Activated CD8-positive, alpha-beta T cell treated with anti-CD3 and anti-CD28 coated beads for 36 hours (primary cell): ENCODE measurements around the gene TPST1. TPM values are rescaled to one million over a fixed set of nuclear protein-coding genes. Genes with fewer than 3 reads are reported as not detected.

Experiments
- ATAC-seq: fragments of 200-7000 bp; cut with Tn5 transposase; one replicate; pipeline ENCODE4 v1.10.0; 2021; ENCODE audit warnings: mild to moderate bottlenecking, moderate library complexity
- CTCF ChIA-PET: fragments of 350-600 bp; sonication (Branson Sonifier 250); formaldehyde crosslinking; loops from one replicate; lab custom pipeline; 2021; ENCODE audit warnings: antibody characterized with exemption; lab: Charles Lee
- POLR2A ChIA-PET: fragments of 350-600 bp; sonication (Branson Sonifier 250); formaldehyde crosslinking; loops from one replicate; lab custom pipeline; 2021; ENCODE audit warnings: antibody characterized with exemption; lab: Charles Lee
- DNase-seq: peaks from one replicate; pipeline ENCODE4 v3.0.0-alpha.2; 2020
- H3K27ac Mint-ChIP-seq: one replicate; pipeline ENCODE4 v1.8.0; 2021; ENCODE audit warnings: mild to moderate bottlenecking, mixed read lengths
- H3K27me3 Mint-ChIP-seq: one replicate; pipeline ENCODE4 v1.8.0; 2021; ENCODE audit warnings: mixed read lengths
- H3K36me3 Mint-ChIP-seq: one replicate; pipeline ENCODE4 v1.8.0; 2021; ENCODE audit warnings: low read depth, mixed read lengths
- H3K4me1 Mint-ChIP-seq: one replicate; pipeline ENCODE4 v1.8.0; 2021; ENCODE audit warnings: low read depth, mixed read lengths
- H3K4me3 Mint-ChIP-seq: one replicate; pipeline ENCODE4 v1.8.0; 2021; ENCODE audit warnings: mild to moderate bottlenecking, moderate library complexity, mixed read lengths
- H3K9me3 Mint-ChIP-seq: one replicate; pipeline ENCODE4 v1.8.0; 2021; ENCODE audit warnings: mixed read lengths
- CTCF ChIP-seq: fragments of 200-600 bp; IDR thresholded peaks from one replicate; pipeline ENCODE4 v1.8.0; 2022; ENCODE audit warnings: antibody characterized with exemption, mild to moderate bottlenecking
- intact Hi-C: fragments of 100-400 bp; cut with micrococcal nuclease; formaldehyde crosslinking; loops from one replicate; pipeline ENCODE4 v1.10.0; 2022
- total RNA-seq, 2 experiments: library from RNA; stranded (reverse); gene quantifications; one replicate each; pipeline ENCODE4 v1.2.3, GENCODE V29; 2021

The TPST1 gene
- total RNA-seq, 2 experiments from 2014 or later: 2.4 TPM

DNA sequence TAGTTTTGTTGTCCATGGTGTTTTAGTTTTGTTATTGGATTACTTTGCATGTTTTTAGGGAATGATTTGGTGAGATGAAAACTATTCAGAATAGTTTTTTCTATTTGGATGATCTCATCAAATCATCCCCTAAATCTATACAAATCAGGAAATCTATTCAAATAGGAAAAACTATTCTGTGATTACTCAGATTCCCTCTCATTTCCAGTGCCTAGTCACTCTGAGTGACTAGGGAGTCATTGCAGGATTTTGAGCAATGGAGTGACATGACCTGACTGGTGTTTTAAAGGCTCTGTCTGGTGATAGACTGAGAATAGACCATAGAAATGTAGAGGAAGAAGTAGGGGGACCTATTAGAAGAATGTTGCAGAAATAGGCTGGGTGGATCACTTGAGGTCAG lies 72.4 kb downstream of the TPST1 start:
- intact Hi-C loops: no loop called here
- Mint-ChIP-seq H3K4me1 (peaks cover 3% of the 10 kb centered on the region), H3K36me3 (no peaks in the 10 kb centered on the region), H3K27me3 (no peaks in the 10 kb centered on the region), H3K27ac (no peak overlapping the region), H3K9me3 (no peaks in the 10 kb centered on the region), H3K4me3 (no peak overlapping the region)
- no peak for ATAC-seq
- no peak for TF ChIP-seq CTCF
- ChIA-PET POLR2A (no interaction called here), CTCF (no interaction called here)
- DNase-seq: no peak

GRCh38 chr7:66279912-66280311 lies 74.8 kb downstream of the TPST1 start:
- intact Hi-C loops: no loop called here
- ATAC-seq (no peak), DNase-seq (no peak)
- Mint-ChIP-seq H3K27me3 (no peaks in the 10 kb centered on the region), H3K36me3 (no peaks in the 10 kb centered on the region), H3K4me3 (no peak overlapping the region), H3K27ac (no peak overlapping the region), H3K4me1 (peaks cover 3% of the 10 kb centered on the region), H3K9me3 (no peaks in the 10 kb centered on the region)
- CTCF ChIA-PET: interaction anchor here (1.2 kb wide), 1 partner anchor 82 kb away, joined by 3 read pairs; no protein-coding TSS in a partner anchor
- no peak for TF ChIP-seq CTCF
- POLR2A ChIA-PET: no interaction called here

DNA sequence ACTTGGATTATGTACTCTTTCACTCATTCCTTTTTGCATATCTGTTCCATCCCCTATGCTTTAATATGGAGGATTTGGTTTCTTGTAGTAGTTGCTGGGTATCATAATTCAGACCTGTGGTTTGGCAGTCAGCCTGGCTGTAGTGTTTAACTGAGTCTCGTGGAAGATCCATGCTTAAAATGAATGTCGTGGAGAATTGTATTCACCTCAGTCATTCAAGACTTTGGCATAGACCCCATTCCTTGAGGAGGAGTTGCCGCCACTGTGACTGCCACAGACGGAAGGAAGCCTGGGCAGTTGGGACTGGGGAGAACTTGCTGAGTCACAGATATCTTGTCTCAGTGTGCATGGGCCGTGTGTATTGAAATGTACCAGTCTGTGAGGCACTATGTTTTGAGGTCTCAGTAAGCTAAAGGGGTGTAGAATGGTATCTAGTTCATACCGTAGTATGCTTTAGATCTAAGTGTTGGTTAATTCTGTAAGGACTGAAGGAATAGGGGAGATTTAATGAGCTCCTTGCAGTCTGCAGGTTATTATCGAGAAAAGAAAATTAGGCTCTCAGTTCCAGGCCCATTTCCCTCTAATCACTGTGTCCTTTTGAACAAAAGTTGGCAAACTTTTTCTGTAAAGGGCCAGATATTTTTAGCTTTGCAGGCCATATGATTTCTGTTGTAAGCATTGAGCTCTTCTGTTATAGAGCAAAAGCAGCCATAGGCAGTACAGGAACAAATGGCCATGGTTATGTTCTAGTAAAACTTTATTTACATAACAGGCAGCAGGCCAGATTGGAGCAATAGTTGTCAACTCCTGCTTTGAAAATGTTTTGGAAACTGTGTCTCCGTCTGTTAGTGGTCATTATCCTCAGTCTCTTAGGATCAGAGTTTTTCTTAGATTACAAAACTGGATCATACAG lies 76.8 kb downstream of the TPST1 start:
- Mint-ChIP-seq H3K27me3 (no peaks in the 10 kb centered on the region), H3K9me3 (no peaks in the 10 kb centered on the region), H3K36me3 (peaks cover 2% of the 10 kb centered on the region), H3K4me1 (peaks cover 3% of the 10 kb centered on the region), H3K4me3 (no peak overlapping the region), H3K27ac (no peak overlapping the region)
- no peak for DNase-seq
- intact Hi-C loops: no loop called here
- no peak for TF ChIP-seq CTCF
- ATAC-seq: no peak
- ChIA-PET POLR2A (no interaction called here), CTCF (interaction anchor here (1.3 to 1.5 kb wide), 2 partner anchors 24 to 183 kb away, joined by 3 read pairs; no protein-coding TSS in a partner anchor)

- no peak for TF ChIP-seq CTCF
- Mint-ChIP-seq H3K27ac (no peak overlapping the region), H3K9me3 (no peaks in the 10 kb centered on the region), H3K4me3 (no peak overlapping the region), H3K27me3 (no peaks in the 10 kb centered on the region), H3K36me3 (peaks cover 2% of the 10 kb centered on the region), H3K4me1 (peaks cover 3% of the 10 kb centered on the region)
- DNase-seq: no peak
- POLR2A ChIA-PET: no interaction called here
- intact Hi-C loops: no loop called here
- no peak for ATAC-seq
- CTCF ChIA-PET: interaction anchor here (1.3 to 1.5 kb wide), 2 partner anchors 25 to 183 kb away, joined by 3 read pairs; no protein-coding TSS in a partner anchor
These were observed 77.4 kb downstream of the TPST1 start for GRCh38 chr7:66282591-66282935.
